ENCODE results near the gene CHAC1. TPM values are rescaled to one million over a fixed set of nuclear protein-coding genes. Genes with fewer than 3 reads are reported as not detected.

The CHAC1 gene
- total and polyA plus RNA-seq, 2 of the 13 experiments (the other 11 are each of a cell fraction or from before 2014, with no cell fraction given): 0.44 TPM; not detected in 1

- in situ Hi-C loops (cut with HindIII; ENCODE audit: extremely low pct_ligation_motif_present, low pct_unique_long_range_greater_than_20kb): no loop called here
- CTCF ChIA-PET (ENCODE audit: low intra/inter-chr PET ratio, low total read pairs): no interaction called here
- WGBS (ENCODE audit: low lambda C conversion rate): under 1% methylated on average over 10 of the region's 10 CpGs
- TF ChIP-seq THRA (CRISPR knock-in tag; IDR thresholded peaks at IDR 0.05; ENCODE audit: borderline replicate concordance): no peak
- no peak for TF ChIP-seq POLR2AphosphoS2 (IDR thresholded peaks at IDR 0.05; ENCODE audit: low read depth, low read length)
- no peak for TF ChIP-seq IKZF1 (IDR thresholded peaks at IDR 0.05)
- 0 out of 2 replicates have a peak, but pooled peaks have one; percentile 1 for TF ChIP-seq ZMYM3 (CRISPR knock-in tag; IDR thresholded peaks at IDR 0.05)
- TF ChIP-seq RERE (CRISPR knock-in tag; IDR thresholded peaks at IDR 0.05; ENCODE audit: low read depth): no peak
- no peak for TF ChIP-seq HIVEP1 (CRISPR knock-in tag; IDR thresholded peaks at IDR 0.05)
- TF ChIP-seq TMF1 (CRISPR knock-in tag; IDR thresholded peaks at IDR 0.05; ENCODE audit: low read depth): no peak
- TF ChIP-seq ZGPAT (CRISPR knock-in tag; IDR thresholded peaks at IDR 0.05): 0 out of 2 replicates have a peak, but pooled peaks have one; percentile 10
- no peak for TF ChIP-seq CTCF (CRISPR knock-in tag; IDR thresholded peaks at IDR 0.05)
- no peak for TF ChIP-seq TCF7 (IDR thresholded peaks at IDR 0.05; ENCODE audit: low read depth)
- TF ChIP-seq SALL1 (CRISPR knock-in tag; IDR thresholded peaks at IDR 0.05): 0 out of 2 replicates have a peak, but pooled peaks have one; percentile 12
- TF ChIP-seq ELF3 (CRISPR knock-in tag; IDR thresholded peaks at IDR 0.05): 0 out of 2 replicates have a peak, but pooled peaks have one; percentile 25
- TF ChIP-seq TGIF2 (CRISPR knock-in tag; IDR thresholded peaks at IDR 0.05): no peak
- no peak for TF ChIP-seq ZNF12 (CRISPR knock-in tag; IDR thresholded peaks at IDR 0.05)
- TF ChIP-seq RCOR2 (CRISPR knock-in tag; IDR thresholded peaks at IDR 0.05): 0 out of 2 replicates have a peak, but pooled peaks have one; percentile 10
Observed at GRCh38 chr15:40922608-40923005, 30.7 kb upstream of the CHAC1 start.

More at GRCh38 chr15:40922608-40923005, 30.7 kb upstream of the CHAC1 start:
- Histone ChIP-seq H3K27me3 (ENCODE audit: control insufficient read depth in 1 of 2, insufficient read depth in 2 of 2, low read length in 2 of 2) (peaks cover 3 to 66% of the 10 kb centered on the region in 2 experiments; a peak in 4 of 5 replicates), H2AFZ (ENCODE audit: low read length) (no peak overlapping the region), H4K20me1 (ENCODE audit: insufficient read depth, low read length) (no peaks in the 10 kb centered on the region), H3K9me3 (ENCODE audit: low read length) (no peaks in the 10 kb centered on the region), H3K4me3 (replicated peaks in 1 of 3; ENCODE audit: insufficient read depth in 1 of 3, low read depth in 2 of 3, low read length in 3 of 3) (peak overlapping the region in 1 of 3 experiments; percentile 37; a peak in 1 of 6 replicates), H3K36me3 (replicated peaks in 1 of 2; ENCODE audit: control insufficient read depth in 1 of 2, insufficient read depth in 2 of 2, low read length in 2 of 2) (no peaks in the 10 kb centered on the region), H3K9ac (ENCODE audit: insufficient read depth, low read depth, low read length) (no peak overlapping the region), H3K4me1 (ENCODE audit: insufficient read depth, low read length) (peaks cover 78% of the 10 kb centered on the region), H3K4me2 (ENCODE audit: low read depth, low read length) (peak overlapping the region; percentile 64), H3K79me2 (ENCODE audit: insufficient read depth, low read length) (no peaks in the 10 kb centered on the region), H3K27ac (ENCODE audit: extremely low read length, insufficient read depth, low read length) (no peak overlapping the region)
- POLR2A ChIA-PET: no interaction called here
- no peak for FAIRE-seq
- no TSS peak for BruUV-seq (replicated peaks)
- intact Hi-C loops (cut with micrococcal nuclease; ENCODE audit: unreplicated experiment): no loop called here
- ATAC-seq: no peak
- DNase-seq (ENCODE audit: low spot score): no peak
